K562 (cell line): ENCODE measurements around the gene PACS1. TPM values are rescaled to one million over a fixed set of nuclear protein-coding genes. Genes with fewer than 3 reads are reported as not detected.

ENCODE experiments used
- CXXC5 ChIP-seq: fragments of 250-450 bp; sonication (Bioruptor Pico); IDR thresholded peaks from 2 replicates; pipeline ENCODE4 v1.8.0; 2022; ENCODE audit warnings: inconsistent platforms, mild to moderate bottlenecking, moderate library complexity
- GABPB2 ChIP-seq: fragments of 250-450 bp; sonication (Bioruptor Pico); conservative IDR thresholded peaks from 2 replicates; pipeline ENCODE4 v1.5.1; 2021; ENCODE audit warnings: mild to moderate bottlenecking
- LCOR ChIP-seq: sonication (generic); formaldehyde crosslinking; IDR thresholded peaks from 2 replicates; pipeline ENCODE4 v1.8.0; 2022; ENCODE audit warnings: mild to moderate bottlenecking, missing genetic modification reagents
- MXI1 ChIP-seq: IDR thresholded peaks from 2 replicates; pipeline ENCODE4 v1.6.1; 2011; ENCODE audit warnings: low read depth, mild to moderate bottlenecking, improper control_type of control experiment, low read length
- MYC ChIP-seq, 2 experiments: fragments of 250-450 bp in 1 of 2; sonication (Bioruptor Pico) in 1 of 2; IDR thresholded peaks; 2 replicates each; pipeline versions ENCODE4 v1.5.1 to v1.6.1; 2012 to 2021; ENCODE audit warnings: low read depth in 2 of 2, borderline replicate concordance in 1 of 2, improper control_type of control experiment in 1 of 2, low read length in 1 of 2, mild to moderate bottlenecking in 1 of 2, moderate library complexity in 1 of 2
- NFYB ChIP-seq: IDR thresholded peaks from 2 replicates; pipeline ENCODE4 v1.6.1; 2011; ENCODE audit warnings: mild to moderate bottlenecking, moderate library complexity; ENCODE audit not compliant: insufficient read length; ENCODE audit errors: extremely low read depth
- RBM34 ChIP-seq: fragments of 200-400 bp; formaldehyde crosslinking; IDR thresholded peaks from 2 replicates; pipeline ENCODE4 v1.6.1; 2018; ENCODE audit warnings: low read length, borderline replicate concordance; ENCODE audit not compliant: insufficient read depth
- VEZF1 ChIP-seq: fragments of 200-800 bp; sonication (Bioruptor generic); IDR thresholded peaks from 2 replicates; pipeline ENCODE4 v1.6.1; 2017; ENCODE audit warnings: missing genetic modification characterization, missing compliant biosample characterization
- ZNF224 ChIP-seq: sonication (generic); formaldehyde crosslinking; IDR thresholded peaks from 2 replicates; pipeline ENCODE4 v1.8.0; 2022; ENCODE audit warnings: mild to moderate bottlenecking, missing genetic modification reagents
- ZNF24 ChIP-seq: fragments of 450-650 bp; IDR thresholded peaks from 2 replicates; pipeline ENCODE4 v1.6.1; 2016
- ZNF277 ChIP-seq: fragments of 250-450 bp; sonication (Bioruptor Pico); IDR thresholded peaks from 2 replicates; pipeline ENCODE4 v1.8.0; 2022; ENCODE audit warnings: inconsistent platforms, mild to moderate bottlenecking, moderate library complexity, borderline replicate concordance
- ZNF584 ChIP-seq: fragments of 200-800 bp; sonication (Bioruptor generic); IDR thresholded peaks from 2 replicates; pipeline ENCODE4 v1.6.1; 2016; ENCODE audit warnings: low read depth, mild to moderate bottlenecking, missing genetic modification characterization, missing compliant biosample characterization
- polyA plus RNA-seq, 8 experiments: library from polyadenylated mRNA; depleted of rRNA in 4 of 8; stranded (reverse) in 5 of 8; unstranded in 3 of 8; fragments of >200 nt; fragmentation: Nextera tagmentation in 2 of 8; fragmentation: Illumina TruSeq in 1 of 8; extraction: Ambion mirVana in 2 of 8; extraction: Trizol in 1 of 8; gene quantifications; 2 replicates each; pipeline versions ENCODE4 v1.2.1 to v1.2.3, GENCODE V29; 2011 to 2014; ENCODE audit warnings: inconsistent platforms in 1 of 8, missing spikeins in 1 of 8
- total RNA-seq, 7 experiments: library from RNA; depleted of rRNA in 6 of 7; stranded (reverse); fragments of >200 nt in 6 of 7; fragmentation: Illumina TruSeq in 2 of 7; extraction: Trizol in 2 of 7; gene quantifications; 2 replicates each; pipeline versions ENCODE4 v1.2.1 to v1.2.3, GENCODE V29; 2011 to 2021; ENCODE audit warnings: low replicate concordance in 1 of 7
- TF ChIP-seq, protein P1 (sequence below): fragments of 450-650 bp; IDR thresholded peaks from 2 replicates; pipeline ENCODE4 v1.6.1; 2018; ENCODE audit not compliant: partially characterized antibody
- TF ChIP-seq, protein P2 (sequence below): fragments of 450-650 bp; IDR thresholded peaks from 2 replicates; pipeline ENCODE4 v1.6.1; 2017; ENCODE audit warnings: antibody characterized with exemption, mild to moderate bottlenecking

Gene PACS1
- total and polyA plus RNA-seq, 9 of the 15 experiments (the other 6 are each of a cell fraction or from before 2014, with no cell fraction given): 0.34 to 28.1 (median 8.5) TPM

DNA sequence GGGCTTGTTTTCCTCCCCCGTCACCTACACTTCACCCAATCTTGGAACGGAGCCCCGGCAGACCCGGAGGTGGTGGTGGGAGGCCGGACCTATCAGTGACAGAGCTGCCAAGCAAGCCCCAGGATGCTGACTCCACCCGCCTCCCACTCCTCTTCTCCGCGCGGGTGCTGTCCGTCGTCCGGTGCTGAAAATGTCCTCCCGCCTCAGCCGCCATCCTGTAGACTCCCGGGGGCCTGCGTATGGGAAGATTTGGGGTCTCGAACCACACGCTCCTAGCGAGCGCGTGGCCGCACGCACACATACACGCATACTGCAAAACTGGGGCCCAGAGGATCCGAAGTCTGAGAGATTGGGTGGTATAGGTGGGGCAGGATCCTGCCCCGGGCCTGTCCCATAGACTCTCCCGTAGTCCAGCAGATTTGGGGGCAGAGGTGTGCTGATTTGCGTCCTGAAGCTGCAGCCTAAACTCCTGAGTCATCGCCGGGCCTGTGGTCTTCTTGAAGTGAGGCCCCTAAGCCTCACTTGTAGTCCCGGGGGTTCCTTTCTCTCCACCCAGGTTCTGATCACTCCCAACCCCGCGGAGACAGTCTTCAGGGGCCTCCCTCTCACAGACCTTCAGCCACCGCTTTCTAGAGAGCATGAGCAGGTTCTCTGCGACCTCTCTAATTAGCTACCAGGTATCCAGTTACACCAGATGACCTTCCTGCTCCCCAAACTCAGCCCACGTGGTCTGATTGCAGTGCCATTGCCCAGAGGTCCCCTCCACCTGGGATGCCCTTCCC lies 219.7 kb downstream of the PACS1 start (continued):
- TF ChIP-seq, protein P1, sequence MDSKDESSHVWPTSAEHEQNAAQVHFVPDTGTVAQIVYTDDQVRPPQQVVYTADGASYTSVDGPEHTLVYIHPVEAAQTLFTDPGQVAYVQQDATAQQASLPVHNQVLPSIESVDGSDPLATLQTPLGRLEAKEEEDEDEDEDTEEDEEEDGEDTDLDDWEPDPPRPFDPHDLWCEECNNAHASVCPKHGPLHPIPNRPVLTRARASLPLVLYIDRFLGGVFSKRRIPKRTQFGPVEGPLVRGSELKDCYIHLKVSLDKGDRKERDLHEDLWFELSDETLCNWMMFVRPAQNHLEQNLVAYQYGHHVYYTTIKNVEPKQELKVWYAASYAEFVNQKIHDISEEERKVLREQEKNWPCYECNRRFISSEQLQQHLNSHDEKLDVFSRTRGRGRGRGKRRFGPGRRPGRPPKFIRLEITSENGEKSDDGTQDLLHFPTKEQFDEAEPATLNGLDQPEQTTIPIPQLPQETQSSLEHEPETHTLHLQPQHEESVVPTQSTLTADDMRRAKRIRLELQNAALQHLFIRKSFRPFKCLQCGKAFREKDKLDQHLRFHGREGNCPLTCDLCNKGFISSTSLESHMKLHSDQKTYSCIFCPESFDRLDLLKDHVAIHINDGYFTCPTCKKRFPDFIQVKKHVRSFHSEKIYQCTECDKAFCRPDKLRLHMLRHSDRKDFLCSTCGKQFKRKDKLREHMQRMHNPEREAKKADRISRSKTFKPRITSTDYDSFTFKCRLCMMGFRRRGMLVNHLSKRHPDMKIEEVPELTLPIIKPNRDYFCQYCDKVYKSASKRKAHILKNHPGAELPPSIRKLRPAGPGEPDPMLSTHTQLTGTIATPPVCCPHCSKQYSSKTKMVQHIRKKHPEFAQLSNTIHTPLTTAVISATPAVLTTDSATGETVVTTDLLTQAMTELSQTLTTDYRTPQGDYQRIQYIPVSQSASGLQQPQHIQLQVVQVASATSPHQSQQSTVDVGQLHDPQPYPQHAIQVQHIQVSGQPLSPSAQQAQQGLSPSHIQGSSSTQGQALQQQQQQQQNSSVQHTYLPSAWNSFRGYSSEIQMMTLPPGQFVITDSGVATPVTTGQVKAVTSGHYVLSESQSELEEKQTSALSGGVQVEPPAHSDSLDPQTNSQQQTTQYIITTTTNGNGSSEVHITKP: no peak
- TF ChIP-seq MYC (IDR thresholded peaks at IDR 0.05; ENCODE audit: low read depth, low read length) (no peak), MYC (CRISPR knock-in tag; IDR thresholded peaks at IDR 0.05; ENCODE audit: borderline replicate concordance, low read depth) (no peak), ZNF277 (CRISPR knock-in tag) (no peak), ZNF224 (CRISPR knock-in tag) (peak; percentile 89; the same call in 1 of the 2 replicates), RBM34 (no peak), MXI1 (no peak; the same call in 1 of the 2 replicates), CXXC5 (peak; percentile 14), ZNF24 (0 out of 2 replicates have a peak, but pooled peaks have one; percentile 39), VEZF1 (CRISPR knock-in tag) (no peak), GABPB2 (CRISPR knock-in tag) (no peak), ZNF584 (CRISPR knock-in tag) (no peak), LCOR (CRISPR knock-in tag) (0 out of 2 replicates have a peak, but pooled peaks have one; percentile 68), NFYB (no peak)
- TF ChIP-seq, protein P2, sequence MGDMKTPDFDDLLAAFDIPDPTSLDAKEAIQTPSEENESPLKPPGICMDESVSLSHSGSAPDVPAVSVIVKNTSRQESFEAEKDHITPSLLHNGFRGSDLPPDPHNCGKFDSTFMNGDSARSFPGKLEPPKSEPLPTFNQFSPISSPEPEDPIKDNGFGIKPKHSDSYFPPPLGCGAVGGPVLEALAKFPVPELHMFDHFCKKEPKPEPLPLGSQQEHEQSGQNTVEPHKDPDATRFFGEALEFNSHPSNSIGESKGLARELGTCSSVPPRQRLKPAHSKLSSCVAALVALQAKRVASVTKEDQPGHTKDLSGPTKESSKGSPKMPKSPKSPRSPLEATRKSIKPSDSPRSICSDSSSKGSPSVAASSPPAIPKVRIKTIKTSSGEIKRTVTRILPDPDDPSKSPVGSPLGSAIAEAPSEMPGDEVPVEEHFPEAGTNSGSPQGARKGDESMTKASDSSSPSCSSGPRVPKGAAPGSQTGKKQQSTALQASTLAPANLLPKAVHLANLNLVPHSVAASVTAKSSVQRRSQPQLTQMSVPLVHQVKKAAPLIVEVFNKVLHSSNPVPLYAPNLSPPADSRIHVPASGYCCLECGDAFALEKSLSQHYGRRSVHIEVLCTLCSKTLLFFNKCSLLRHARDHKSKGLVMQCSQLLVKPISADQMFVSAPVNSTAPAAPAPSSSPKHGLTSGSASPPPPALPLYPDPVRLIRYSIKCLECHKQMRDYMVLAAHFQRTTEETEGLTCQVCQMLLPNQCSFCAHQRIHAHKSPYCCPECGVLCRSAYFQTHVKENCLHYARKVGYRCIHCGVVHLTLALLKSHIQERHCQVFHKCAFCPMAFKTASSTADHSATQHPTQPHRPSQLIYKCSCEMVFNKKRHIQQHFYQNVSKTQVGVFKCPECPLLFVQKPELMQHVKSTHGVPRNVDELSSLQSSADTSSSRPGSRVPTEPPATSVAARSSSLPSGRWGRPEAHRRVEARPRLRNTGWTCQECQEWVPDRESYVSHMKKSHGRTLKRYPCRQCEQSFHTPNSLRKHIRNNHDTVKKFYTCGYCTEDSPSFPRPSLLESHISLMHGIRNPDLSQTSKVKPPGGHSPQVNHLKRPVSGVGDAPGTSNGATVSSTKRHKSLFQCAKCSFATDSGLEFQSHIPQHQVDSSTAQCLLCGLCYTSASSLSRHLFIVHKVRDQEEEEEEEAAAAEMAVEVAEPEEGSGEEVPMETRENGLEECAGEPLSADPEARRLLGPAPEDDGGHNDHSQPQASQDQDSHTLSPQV: no peak
